ENCODE measurements around the gene TMEM182. TPM values are rescaled to one million over a fixed set of nuclear protein-coding genes. Genes with fewer than 3 reads are reported as not detected.

TMEM182 gene
- total and polyA plus RNA-seq, 2 donors (not counting 1 experiment from before 2014, with no cell fraction given), result 2.8 to 2.9 TPM

GRCh38 chr2:102772659-102773058 is 10.8 kb downstream of the TMEM182 start:
- H3K4me3 ChIP-seq (replicated peaks in 1 of 4; ENCODE audit: control extremely low read depth in 1 of 4, insufficient read depth in 1 of 4, low read depth in 3 of 4, low read length in 4 of 4), result no peak overlapping the region
- no peaks in the 10 kb centered on the region for H3K27me3 ChIP-seq (ENCODE audit: control insufficient read depth, insufficient read depth, low read length)
- H2AFZ ChIP-seq (ENCODE audit: low read length), result no peak overlapping the region
- H3K27ac ChIP-seq (ENCODE audit: insufficient read depth, low read length), result no peak overlapping the region
- no peaks in the 10 kb centered on the region for H4K20me1 ChIP-seq (ENCODE audit: control insufficient read depth, extremely low read depth, insufficient read depth, low read length)
- H3K9ac ChIP-seq (ENCODE audit: insufficient read depth, low read length), result no peak overlapping the region
- no peaks in the 10 kb centered on the region for H3K36me3 ChIP-seq (ENCODE audit: control insufficient read depth, insufficient read depth, low read length)
- no peaks in the 10 kb centered on the region for H3K9me3 ChIP-seq (ENCODE audit: control insufficient read depth, insufficient read depth, low read depth, low read length)
- DNase-seq (ENCODE audit: low read depth in 2 of 2), result no peak
- no peaks in the 10 kb centered on the region for H3K79me2 ChIP-seq (ENCODE audit: control insufficient read depth, insufficient read depth, low read length)
- TF ChIP-seq, protein P1, sequence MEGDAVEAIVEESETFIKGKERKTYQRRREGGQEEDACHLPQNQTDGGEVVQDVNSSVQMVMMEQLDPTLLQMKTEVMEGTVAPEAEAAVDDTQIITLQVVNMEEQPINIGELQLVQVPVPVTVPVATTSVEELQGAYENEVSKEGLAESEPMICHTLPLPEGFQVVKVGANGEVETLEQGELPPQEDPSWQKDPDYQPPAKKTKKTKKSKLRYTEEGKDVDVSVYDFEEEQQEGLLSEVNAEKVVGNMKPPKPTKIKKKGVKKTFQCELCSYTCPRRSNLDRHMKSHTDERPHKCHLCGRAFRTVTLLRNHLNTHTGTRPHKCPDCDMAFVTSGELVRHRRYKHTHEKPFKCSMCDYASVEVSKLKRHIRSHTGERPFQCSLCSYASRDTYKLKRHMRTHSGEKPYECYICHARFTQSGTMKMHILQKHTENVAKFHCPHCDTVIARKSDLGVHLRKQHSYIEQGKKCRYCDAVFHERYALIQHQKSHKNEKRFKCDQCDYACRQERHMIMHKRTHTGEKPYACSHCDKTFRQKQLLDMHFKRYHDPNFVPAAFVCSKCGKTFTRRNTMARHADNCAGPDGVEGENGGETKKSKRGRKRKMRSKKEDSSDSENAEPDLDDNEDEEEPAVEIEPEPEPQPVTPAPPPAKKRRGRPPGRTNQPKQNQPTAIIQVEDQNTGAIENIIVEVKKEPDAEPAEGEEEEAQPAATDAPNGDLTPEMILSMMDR (conservative IDR thresholded peaks at IDR 0.05 in 1 of 2, IDR thresholded peaks at IDR 0.05 in 1 of 2; ENCODE audit: low read depth in 1 of 2, low read length in 2 of 2), result no peak
- no peak for TF ChIP-seq EZH2 (IDR thresholded peaks at IDR 0.05; ENCODE audit: low read length, missing control alignments)
- H3K4me2 ChIP-seq (ENCODE audit: extremely low read depth, insufficient read depth, low read length), result no peak overlapping the region
- no peaks in the 10 kb centered on the region for H3K4me1 ChIP-seq (ENCODE audit: control insufficient read depth, extremely low read depth, insufficient read depth, low read length)

GRCh38 chr2:102773149-102773705 is 11.4 kb downstream of the TMEM182 start:
- TF ChIP-seq EZH2 (IDR thresholded peaks at IDR 0.05; ENCODE audit: low read length, missing control alignments), result no peak
- TF ChIP-seq, protein P1 (conservative IDR thresholded peaks at IDR 0.05 in 1 of 2, IDR thresholded peaks at IDR 0.05 in 1 of 2; ENCODE audit: low read depth in 1 of 2, low read length in 2 of 2), result no peak
- Histone ChIP-seq H3K4me2 (ENCODE audit: extremely low read depth, insufficient read depth, low read length) (no peak overlapping the region), H3K36me3 (ENCODE audit: control insufficient read depth, insufficient read depth, low read length) (no peaks in the 10 kb centered on the region), H3K79me2 (ENCODE audit: control insufficient read depth, insufficient read depth, low read length) (no peaks in the 10 kb centered on the region), H3K4me1 (ENCODE audit: control insufficient read depth, extremely low read depth, insufficient read depth, low read length) (no peaks in the 10 kb centered on the region), H3K4me3 (replicated peaks in 1 of 4; ENCODE audit: control extremely low read depth in 1 of 4, insufficient read depth in 1 of 4, low read depth in 3 of 4, low read length in 4 of 4) (no peak overlapping the region), H3K27ac (ENCODE audit: insufficient read depth, low read length) (no peak overlapping the region), H3K27me3 (ENCODE audit: control insufficient read depth, insufficient read depth, low read length) (no peaks in the 10 kb centered on the region), H3K9me3 (ENCODE audit: control insufficient read depth, insufficient read depth, low read depth, low read length) (no peaks in the 10 kb centered on the region), H3K9ac (ENCODE audit: insufficient read depth, low read length) (no peak overlapping the region), H4K20me1 (ENCODE audit: control insufficient read depth, extremely low read depth, insufficient read depth, low read length) (no peaks in the 10 kb centered on the region), H2AFZ (ENCODE audit: low read length) (no peak overlapping the region)
- DNase-seq (ENCODE audit: low read depth in 2 of 2), result no peak

DNA sequence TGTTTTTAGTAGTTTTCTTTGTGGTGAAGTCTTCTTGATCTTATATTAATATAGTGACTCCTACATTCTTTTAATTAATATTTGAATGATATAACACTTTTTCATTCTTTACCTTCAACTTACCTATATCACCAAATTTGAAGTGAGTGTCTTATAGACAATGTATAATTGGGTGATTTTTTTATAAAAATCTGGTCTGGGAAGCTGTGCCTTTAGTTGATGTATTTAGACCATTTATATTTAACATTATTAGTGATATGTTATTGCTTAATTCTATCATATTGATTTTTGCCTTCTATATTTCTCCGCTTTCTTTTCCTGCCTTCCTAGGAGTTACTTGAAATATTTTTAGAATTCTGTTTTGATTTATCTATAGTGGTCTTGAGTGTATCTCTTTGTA is 16.4 kb downstream of the TMEM182 start:
- DNase-seq (ENCODE audit: low read depth in 2 of 2), result no peak
- H3K4me1 ChIP-seq (ENCODE audit: control insufficient read depth, extremely low read depth, insufficient read depth, low read length), result no peaks in the 10 kb centered on the region
- no peaks in the 10 kb centered on the region for H3K36me3 ChIP-seq (ENCODE audit: control insufficient read depth, insufficient read depth, low read length)
- no peak overlapping the region for H3K4me3 ChIP-seq (replicated peaks in 1 of 4; ENCODE audit: control extremely low read depth in 1 of 4, insufficient read depth in 1 of 4, low read depth in 3 of 4, low read length in 4 of 4)
- H2AFZ ChIP-seq (ENCODE audit: low read length), result no peak overlapping the region
- TF ChIP-seq, protein P1 (conservative IDR thresholded peaks at IDR 0.05 in 1 of 2, IDR thresholded peaks at IDR 0.05 in 1 of 2; ENCODE audit: low read depth in 1 of 2, low read length in 2 of 2), result no peak
- no peak for TF ChIP-seq EZH2 (IDR thresholded peaks at IDR 0.05; ENCODE audit: low read length, missing control alignments)
- H3K4me2 ChIP-seq (ENCODE audit: extremely low read depth, insufficient read depth, low read length), result no peak overlapping the region
- H3K27me3 ChIP-seq (ENCODE audit: control insufficient read depth, insufficient read depth, low read length), result no peaks in the 10 kb centered on the region
- no peaks in the 10 kb centered on the region for H3K79me2 ChIP-seq (ENCODE audit: control insufficient read depth, insufficient read depth, low read length)
- no peak overlapping the region for H3K9ac ChIP-seq (ENCODE audit: insufficient read depth, low read length)
- no peak overlapping the region for H3K27ac ChIP-seq (ENCODE audit: insufficient read depth, low read length)
- no peaks in the 10 kb centered on the region for H4K20me1 ChIP-seq (ENCODE audit: control insufficient read depth, extremely low read depth, insufficient read depth, low read length)
- no peaks in the 10 kb centered on the region for H3K9me3 ChIP-seq (ENCODE audit: control insufficient read depth, insufficient read depth, low read depth, low read length)
